Activated CD4-positive, alpha-beta T cell treated with anti-CD3 and anti-CD28 coated beads for 48 hours (primary cell): ENCODE data around the gene ANKFN1.

Source experiments
- DNase-seq: peaks from one replicate; pipeline ENCODE4 v3.0.0-alpha.2; 2020

ANKFN1 gene

DNA sequence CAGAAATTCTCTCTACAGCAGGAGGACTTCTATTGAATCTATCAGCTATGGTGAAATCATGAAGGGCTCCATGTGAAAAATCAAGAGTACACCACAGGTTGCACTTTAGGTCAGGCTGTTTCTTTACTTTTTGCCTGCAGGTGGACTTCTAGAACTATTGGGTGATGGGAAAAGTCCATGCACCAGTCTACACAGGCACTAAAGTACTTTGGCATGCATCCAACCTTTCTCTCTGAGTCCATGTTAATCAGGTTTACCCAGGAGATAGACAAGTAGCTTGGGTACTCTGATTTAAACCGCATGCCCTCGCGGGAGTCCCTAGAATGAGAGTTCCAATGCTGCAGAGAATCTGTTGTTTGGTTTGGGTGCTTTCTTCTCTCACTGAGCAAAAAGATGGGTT is 9.1 kb upstream of the ANKFN1 start:
- no peak for DNase-seq

DNA sequence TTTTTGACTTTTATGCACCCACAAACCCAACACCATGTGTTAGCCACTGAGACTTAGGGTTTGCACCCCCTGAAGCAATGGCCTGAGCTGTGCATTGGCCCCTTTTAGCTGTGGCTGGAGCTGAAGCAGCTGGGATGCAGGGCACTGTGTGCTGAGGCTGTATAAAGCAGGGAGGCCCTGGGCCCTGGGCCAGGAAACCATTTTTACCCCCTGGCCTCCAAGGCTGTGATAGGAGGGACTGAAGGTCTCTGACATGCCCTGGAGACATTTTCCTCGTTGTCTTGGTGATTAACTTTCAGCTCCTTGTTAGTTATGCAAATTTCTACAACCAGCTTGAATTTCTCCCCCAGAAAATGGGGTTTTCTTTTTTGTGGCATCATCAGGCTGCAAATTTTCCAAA is 6.7 kb upstream of the ANKFN1 start:
- no peak for DNase-seq

DNA sequence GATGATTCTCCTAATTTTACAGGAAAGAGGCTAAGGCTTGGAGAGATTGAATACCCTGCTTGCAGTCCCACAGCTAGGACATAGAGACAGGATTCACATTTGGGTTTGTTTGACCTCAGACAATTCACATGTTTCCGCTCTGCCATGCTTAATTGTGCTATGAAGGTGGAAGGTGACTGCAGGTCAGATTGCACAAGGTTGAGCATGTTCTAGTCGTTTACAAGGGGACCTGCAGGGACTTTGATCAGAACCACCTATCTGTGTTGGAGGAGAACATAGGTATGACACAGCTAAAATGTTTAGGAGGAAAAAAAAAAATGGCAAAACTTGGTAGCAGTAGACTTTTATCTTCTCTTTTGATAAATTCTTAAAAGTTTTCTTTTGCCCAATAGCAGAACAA is 4.9 kb upstream of the ANKFN1 start:
- DNase-seq: no peak

DNA sequence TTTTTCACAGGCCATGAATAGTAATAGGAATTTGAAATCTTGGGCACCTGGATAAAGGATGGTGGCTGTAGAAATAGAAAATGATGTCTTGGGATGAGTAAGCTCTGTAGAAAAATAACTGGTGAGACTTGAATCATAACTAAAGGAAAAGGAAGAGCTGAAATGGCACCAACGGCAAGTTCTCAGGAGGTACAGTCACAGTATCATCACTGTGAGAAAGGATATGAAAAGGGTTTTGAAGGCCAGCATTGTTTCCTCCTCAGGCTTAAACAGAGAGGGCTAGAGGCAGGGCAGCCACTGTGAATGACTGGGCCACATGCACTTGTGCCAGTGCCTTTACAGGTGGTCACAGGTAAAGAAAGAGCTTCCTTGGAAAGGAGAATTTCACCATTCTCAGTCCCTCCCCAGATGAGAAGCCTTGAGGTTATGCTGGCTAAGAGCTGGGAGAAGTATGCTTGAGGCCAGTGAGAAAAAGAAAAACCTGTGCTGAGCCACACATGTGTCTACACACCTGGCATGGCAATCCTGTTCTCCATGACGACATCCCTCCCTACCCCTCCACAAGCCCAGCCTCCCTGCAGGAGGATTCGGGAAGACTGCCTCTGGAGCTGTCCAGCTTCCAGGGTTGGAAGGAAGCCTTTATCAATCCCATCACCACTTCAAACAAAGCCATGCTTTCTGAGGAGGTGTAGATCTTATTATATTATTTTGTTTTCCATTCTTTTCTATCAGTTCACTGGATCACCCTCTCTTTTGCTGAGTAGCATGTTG is 3.8 kb upstream of the ANKFN1 start:
- no peak for DNase-seq

DNA sequence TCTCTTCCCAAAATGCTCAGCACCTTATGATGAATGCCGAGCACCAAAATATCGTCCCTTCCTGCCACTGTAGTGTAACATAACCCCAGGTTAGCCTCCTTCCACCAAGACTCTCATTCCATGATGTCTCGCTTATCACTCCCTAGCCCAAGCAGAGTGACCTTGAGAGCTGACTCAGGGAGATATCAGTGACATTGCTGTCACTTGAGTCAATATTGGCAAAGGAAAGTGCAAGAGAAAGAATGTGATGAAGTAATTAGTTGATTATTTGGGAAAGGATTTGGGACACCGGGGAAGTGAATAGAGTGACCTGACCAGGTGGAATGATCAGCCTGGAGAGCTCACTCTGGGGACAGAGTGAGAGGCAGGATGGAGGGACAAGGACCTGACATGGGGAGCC is 2.6 kb upstream of the ANKFN1 start:
- no peak for DNase-seq

DNA sequence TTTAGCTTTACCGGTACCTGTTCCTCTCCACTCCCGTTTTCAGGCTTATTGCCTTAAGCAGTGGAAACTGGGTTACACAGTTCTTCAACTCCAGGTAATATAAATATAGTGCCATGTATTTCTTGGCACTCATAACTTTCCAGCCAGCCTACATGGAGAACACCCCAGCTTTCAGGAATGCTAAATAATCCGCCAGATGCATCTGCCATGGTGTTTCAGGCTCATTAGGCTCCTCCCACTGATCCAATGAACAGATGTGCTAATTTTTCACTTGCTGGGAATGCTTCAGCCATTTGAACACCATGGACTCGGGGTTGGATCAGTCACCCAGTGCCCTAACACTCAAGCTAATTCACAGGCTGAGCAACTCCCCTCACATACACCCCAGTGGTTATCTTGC is 4.6 kb downstream of the ANKFN1 start:
- no peak for DNase-seq

DNA sequence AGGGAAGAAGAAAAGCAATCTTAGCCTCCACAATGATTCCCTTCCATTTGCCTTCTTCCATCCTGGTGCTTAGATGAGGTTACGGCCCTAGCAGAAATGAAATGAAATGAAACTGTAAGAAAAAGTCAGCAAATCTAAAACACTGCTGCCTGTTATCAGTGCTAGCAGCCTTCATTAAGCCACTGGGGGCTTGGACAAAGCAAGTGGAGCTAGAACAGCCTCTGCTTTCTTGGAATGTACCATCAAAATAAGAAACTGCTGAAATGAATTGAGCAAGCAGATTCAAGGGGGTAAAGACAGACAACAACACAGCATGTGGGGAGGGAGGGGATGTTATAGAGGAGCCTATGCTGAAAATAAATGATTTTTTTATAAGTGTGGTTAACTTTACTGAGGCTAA is 5.1 kb downstream of the ANKFN1 start:
- no peak for DNase-seq

DNA sequence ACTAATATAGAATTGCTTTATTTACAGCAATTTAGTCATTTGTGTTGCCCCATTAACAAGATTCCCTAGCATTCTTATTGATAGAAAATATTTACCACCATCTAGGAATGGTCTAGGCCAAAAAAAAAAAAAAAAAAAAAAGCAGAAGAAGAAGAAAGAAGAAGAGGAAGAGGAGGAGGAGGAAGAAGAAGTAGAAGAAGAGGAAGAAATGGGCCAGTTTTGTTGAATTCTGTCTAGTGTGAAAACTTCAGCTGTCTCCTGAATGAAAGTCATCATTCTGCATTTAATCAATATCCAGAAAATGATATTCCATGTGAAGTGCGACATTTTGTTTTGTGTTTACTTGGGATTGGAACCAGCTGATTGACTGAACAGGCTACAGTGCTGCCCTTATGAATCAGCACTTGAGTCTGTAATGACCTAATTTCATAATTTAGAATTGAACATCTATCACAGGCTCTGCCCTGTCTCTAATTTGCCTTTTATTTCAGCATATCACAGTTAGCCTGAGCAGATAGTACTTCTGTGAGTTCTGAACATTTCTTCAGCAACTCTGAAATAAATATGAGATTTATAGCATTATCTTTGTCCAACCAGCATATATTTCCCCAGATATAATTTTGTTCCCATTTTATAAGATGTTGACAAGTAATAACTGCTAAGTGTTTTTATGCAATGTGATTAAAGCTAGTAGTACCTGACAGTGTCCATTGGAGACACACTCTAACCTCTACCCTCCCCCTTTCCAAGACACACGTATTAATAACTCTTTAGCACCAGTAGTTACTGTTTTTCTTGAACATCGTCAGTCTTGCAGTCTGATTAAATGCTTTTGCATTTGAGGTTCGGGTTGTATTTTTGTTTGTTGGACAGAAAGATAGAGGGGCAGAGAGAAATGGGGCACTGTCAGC is 5.9 kb downstream of the ANKFN1 start:
- no peak for DNase-seq

DNA sequence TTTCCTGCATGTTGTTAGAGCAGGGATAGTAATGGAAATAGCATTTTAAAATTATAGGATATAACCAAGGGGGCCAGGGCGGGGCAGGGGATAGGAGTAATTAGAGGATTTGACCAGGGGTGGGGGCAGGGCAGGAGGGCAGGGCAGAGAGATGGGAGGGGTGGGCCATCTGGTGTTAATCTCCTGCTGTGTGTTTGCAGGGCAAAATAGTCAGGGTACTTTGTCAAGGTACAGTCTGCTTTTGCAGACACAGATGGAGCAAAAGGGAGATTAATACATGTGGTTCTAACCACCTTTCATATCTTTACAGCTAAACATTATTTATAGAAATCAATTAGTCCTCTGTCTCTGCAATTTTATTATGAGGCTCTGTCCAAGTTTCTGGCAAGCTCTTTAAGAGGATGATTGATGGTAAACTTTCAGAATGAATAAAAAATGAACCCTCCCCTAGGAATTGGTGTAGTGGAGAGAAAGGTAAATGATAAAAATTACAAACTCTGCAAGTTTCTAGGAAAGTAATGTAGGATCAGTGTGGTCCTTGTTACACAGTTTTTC is 6.6 kb downstream of the ANKFN1 start:
- no peak for DNase-seq

DNA sequence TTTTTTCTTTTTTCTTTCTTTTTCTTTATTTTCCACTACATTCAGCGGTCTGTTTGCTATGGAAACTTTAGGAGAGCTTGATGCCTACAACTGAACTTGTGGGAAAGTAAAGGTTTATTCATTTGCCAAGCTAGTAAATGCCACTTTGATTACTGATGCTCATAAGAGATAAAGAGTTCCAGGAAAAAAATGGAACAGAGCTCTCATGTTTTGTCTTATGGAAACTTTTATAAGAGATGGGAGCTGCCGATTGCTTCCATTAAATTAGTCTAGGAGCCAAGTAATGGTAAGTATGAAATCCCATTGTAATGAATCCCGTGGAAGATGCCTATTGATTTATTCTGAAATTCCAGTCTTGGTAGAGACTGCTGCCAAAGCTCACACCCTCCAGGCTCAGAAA is 7.1 kb downstream of the ANKFN1 start:
- DNase-seq: no peak

DNA sequence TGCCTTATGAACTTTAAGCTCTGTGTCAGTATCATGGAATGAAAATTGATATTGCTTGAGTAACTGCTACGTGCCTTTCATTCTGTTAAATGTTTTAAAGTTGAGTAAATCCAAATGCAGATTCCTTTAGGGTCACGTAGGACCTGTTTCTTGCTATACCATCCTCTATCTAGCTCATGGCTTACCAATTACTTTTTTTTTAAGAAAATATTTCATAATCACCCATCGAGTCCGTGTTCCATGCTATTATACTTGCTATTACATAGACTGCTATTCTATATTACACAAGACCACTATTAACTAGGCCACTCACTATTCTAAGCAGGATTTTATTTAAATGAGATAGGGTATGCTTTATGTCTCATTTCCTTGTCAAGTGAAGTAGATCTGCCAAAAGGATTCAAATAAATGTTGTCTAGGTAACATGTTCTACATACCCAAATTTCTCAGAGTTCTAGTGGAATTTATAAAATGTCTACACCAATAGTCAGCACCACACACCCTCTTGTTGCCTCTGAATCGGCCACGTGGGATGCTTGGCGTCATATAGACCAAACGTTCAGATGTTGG is 11.9 kb downstream of the ANKFN1 start:
- no peak for DNase-seq

DNA sequence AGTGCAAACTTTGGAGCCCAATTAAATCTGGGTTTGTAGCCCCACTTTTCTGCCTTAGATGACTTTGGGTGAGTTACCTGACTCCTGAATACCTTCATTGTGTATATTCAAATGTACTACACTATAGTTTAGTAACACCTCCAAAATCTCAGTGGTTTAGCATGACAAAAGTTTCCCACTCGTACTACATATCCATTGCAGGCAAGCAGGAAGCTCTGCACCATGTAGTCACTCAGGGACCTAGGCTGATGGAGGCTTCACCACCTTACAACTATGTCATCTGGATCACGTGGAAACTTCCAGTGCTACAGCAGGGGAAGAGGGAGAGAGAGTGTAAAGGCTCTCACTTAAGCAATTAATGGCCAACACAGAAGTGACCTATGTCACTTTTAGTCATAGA is 14.2 kb downstream of the ANKFN1 start:
- DNase-seq: no peak

DNA sequence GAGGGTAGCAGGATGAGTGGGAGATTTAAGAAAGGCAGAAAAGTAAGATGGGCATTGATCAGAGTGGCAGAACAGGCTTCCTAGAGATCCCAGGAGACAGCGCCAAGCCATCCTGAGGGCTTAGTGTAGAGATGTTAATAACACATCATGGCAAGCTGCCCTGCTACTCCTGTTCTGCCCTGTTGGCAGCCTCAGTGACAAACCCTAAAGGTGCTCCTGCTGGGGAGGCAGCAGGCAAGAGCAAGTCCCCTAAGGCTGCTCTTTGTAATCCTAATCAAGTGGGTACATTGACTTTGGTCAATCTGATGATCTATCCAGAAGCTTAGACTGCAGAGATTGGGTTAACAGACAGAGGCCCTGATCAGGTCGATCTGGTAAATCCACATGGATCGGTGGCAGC is 16.3 kb downstream of the ANKFN1 start:
- no peak for DNase-seq

DNA sequence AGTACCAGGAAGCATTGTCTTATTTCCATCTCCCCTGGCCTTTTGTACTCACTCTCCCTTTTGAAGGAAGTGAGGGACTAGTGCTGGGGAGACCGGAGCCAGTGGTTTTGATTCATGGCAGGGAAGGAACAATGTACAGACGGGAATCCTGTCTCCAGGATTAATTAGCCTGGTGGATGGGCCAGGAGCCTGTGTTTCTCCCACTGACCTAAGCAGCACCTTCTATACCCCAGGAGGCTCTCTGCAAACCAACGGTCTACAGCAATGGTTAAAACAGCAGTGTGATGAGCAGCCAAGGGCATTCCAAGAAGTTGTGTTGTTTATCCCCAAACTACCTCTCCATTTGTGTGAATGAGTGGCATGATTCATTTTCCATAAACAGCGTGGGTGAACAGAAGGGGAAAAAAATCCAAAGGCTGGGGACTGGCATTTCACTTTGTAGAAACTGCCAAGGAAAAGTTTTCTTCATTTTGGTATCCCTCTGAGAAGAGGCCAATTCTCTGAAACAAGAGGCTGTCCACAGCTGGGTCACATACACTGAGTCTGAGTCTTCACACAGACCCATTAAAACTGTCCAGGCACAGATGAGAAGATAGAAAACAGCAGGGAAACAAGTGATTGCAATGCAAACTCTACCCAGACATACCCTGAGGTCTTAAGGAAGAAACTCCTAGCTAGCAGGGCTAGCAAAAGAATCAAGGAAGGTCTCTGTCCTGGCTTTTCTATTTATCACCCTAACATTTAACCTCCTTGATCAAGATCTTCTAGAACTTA is 18.1 kb downstream of the ANKFN1 start:
- no peak for DNase-seq

DNA sequence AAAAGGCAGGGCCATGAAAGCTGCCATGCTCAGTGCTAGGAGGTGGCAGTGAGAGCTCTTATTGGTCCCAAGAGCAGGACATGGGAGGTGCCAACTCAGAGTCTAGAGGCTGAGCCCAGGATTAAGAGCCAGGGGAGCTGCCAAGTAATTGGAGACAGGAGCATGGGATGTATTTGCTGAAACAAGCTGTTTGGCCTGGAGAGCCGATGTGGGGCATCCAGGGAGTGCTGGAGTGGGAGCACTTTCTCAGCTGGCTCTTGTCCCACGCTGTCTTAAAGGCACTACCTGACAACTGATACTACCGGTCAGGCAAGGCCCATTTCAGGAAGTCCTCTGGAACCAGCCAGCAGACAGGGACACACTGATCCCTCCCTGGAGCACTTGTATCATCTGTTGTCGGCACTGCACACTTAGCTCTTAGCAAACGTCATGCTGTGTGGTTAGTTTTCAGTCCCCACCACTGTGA is 19.3 kb downstream of the ANKFN1 start:
- no peak for DNase-seq

DNA sequence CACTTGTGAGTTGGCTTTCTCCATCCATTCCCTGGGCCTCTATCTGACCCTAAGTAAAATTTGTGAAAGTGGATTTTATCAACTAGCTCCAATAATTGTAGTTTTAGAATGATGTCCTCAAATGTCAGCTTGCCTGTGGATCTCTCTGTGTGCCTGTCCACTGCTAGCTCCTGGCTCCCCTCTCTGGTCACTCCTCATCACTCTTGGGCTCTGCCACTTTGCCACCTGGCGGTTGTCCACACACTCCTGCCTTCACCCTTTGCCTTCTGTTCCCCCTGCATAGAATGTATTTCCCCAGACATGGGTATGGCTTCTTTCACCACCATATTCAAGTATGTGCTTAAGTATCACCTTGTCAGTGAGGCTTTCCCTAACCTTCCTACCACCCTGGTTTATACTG is 19.8 kb downstream of the ANKFN1 start:
- DNase-seq: no peak

DNA sequence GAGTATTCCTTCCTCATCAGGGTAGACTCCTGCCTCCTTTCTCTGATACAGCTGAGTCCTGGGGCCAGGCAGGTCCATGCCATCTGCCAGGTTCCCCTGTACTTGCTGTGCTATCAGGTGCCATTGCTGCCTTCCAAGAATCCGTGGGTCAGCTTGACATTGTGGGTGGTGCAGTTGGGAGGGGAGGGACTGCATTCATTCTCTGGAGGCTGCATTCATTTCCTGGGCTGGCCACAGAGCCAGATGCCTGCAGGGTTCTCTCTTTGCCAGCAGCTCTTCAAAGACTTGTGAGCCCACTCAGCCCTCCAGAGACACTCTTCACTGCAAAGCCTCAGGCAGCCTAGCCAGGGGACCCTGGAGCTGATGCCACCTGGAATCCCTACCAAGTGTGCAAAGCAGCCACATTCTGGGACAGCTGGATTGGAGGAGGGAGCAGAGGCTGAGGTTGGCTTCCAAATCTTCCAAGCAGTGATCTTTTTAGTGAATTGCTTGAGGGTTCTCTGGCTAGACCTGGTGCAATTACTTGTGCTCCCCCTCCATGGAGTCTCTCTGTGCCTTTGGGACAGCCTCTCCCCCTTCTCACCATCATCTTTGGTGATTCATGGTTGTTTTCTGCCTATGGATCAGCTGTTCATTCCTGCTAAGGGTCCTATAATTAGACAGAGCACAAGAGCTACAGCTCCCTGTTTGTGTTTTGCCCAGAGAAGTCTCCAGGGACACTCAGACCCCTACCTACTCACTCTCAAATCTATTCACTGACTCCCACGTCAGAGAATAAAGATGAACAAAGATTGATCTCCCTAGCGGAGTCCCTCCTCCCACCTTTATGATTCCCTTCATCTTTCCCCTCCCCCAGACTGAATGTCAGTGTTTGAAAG is 20.9 kb downstream of the ANKFN1 start:
- no peak for DNase-seq

DNA sequence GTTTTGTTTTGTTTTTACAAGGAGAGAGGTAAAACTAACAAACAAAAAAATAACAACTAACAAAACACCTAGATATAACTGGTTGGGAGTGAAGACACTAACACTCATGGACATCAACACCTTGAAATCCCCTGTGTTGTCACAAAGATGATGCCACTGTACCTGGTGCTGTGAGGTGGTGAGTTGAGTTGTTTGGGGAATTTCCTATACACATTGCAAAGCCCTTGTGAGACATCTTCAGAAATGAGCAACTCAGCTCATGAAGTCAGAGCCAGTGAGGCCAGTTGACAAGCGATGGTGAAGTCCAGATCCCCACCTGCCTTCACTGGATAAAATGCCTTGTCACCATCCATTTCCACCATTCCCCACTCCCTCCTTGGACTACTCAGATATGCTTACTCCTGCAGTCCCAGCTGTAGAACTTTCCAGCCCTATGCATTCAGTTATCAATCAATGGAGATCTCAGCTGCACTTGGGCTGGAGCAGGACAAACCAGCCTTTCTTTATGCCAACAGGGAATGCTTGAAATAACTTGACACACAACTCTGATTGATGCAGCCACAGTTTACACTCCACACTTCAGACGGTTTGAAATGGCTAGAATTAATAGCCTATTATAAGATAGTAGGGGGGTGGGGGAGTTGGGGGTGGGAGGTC is 22.2 kb downstream of the ANKFN1 start:
- DNase-seq: no peak

DNA sequence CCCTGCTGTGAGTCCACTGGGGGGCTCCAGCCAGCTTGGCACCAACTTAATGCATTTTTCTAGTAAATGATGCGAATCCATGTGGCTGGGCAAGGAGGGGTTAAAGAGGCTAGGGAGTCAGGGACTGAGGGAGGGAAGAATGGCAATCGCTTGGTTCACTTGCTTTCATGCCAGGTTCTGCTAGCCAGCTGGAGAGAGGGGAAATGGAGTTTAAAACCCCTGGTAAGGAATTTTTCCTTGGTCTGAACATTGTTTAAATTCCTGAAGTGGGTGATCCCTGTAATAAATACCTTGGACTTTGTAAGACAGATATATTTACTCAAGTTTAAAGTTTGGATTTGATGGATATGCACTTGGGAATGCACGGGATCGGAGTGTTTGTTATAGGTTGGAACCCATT is 22.8 kb downstream of the ANKFN1 start:
- no peak for DNase-seq

DNA sequence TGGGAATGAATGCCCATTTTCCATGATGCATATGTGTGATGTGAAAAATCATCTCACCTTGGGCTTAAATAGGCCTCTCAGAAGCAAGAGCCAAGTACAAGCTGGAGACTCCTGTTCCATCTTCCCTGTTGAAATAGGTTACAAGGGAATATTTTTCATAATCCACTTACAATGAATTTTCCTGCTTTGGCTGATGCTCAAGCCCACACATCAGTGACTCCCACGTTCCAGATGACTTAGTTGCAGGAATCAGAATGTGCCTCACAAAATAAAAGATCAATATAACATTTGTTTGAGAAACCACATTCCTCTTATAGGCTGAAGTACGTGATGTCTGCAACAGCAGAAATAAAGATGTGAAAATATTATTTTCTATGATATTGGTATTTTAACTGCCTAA is 24.1 kb downstream of the ANKFN1 start:
- no peak for DNase-seq

DNA sequence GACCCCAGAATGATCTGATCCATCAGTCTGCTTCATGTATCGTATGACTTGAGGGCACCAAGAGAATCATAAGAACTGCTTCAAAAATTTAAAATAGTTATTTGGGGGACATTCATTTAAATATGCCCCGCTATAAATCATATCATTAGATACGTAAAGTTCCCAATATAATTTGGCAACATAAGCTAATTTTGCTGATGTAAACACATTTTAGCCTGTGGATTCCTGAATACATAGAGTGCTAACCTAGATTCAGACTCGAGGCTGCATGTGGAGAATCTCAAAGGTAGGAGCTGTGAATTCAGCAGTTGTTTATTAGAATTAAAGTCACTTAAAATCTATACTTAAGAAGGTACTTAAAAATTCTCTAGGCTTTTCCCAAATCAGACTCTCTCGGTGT is 24.9 kb downstream of the ANKFN1 start:
- DNase-seq: no peak
